ENCODE measurements around the gene CTXN2. TPM values are rescaled to one million over a fixed set of nuclear protein-coding genes. Genes with fewer than 3 reads are reported as not detected.

The CTXN2 gene
- total RNA-seq, 1 donor from 2014 or later = not detected

DNA sequence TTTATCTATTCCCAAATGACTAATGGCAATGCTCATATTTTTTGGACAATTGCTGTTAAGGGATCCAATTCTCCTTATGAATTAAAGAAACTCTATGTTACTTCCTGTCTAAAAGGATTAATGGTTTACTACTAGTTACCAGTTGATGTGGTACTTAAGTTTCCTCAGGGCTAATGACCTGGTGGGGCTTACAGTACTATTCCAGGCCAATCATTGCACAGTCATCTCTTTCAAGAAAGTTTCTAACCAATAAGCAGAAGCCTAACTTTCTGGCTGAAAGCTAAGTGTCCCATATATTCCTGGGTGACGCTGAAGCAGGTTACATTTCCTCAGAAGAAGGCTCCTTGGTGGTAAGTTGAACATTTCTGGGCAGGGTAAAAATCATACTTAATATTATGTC, 14.5 kb downstream of the CTXN2 start, which contains the start of gene SLC12A1:
SLC12A1 (plus strand) TSS at position 322 of the 400 bp plus-strand sequence. CDS start 1,418 bp downstream, outside the sequence.
- no peak for DNase-seq (ENCODE audit: low spot score)
- intact Hi-C loops (cut with DNase I) = no loop called here

DNA sequence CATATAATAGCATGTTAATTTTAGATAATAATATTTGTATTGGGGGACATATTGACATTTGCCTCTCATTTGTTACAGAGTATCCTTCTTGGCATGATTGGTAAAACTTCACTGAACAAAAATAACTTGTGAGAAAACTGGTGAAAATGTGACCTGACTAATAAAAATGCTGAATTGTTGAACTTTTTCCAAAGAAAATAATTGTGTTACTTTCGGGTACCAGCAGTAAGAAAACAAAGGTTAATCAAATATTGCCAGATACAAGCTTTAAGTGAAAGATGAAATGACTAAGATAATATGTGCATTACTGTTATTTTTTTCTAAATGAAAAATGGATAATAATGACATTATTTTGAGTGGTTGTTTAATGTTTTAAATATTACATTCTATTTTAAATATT, 29.8 kb downstream of the CTXN2 start:
- intact Hi-C loops (cut with DNase I) = no loop called here
- DNase-seq (ENCODE audit: low spot score) = no peak

DNA sequence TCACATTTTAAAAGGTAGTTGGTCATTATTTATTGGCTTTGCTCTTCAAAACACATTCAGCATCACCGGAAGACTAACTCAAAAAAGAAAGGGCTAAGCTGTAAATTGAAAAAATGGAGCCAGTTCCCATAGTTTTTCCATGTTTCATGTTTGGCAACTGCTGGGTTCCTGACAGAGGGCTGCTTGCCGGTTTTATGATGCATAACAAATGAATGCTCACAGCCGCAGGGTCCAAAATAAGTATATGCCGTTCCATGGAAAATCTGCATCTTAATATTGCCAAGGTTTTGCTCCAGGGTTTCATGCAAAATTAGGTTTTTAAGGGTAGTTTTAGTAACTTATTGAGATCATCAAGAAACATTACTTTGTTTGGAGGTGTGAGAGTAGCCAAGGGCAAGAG, 30.4 kb downstream of the CTXN2 start:
- intact Hi-C loops (cut with DNase I) = no loop called here
- DNase-seq (ENCODE audit: low spot score) = no peak

GRCh38 chr15:48222627-48223026, 31.2 kb downstream of the CTXN2 start:
- intact Hi-C loops (cut with DNase I) = no loop called here
- DNase-seq (ENCODE audit: low spot score) = no peak

- intact Hi-C loops (cut with DNase I) = no loop called here
- no peak for DNase-seq (ENCODE audit: low spot score)
Measured at GRCh38 chr15:48225771-48226170, 34.3 kb downstream of the CTXN2 start.

- no peak for DNase-seq (ENCODE audit: low spot score)
- intact Hi-C loops (cut with DNase I) = no loop called here
Measured at GRCh38 chr15:48230498-48230897, 39.0 kb downstream of the CTXN2 start.

DNA sequence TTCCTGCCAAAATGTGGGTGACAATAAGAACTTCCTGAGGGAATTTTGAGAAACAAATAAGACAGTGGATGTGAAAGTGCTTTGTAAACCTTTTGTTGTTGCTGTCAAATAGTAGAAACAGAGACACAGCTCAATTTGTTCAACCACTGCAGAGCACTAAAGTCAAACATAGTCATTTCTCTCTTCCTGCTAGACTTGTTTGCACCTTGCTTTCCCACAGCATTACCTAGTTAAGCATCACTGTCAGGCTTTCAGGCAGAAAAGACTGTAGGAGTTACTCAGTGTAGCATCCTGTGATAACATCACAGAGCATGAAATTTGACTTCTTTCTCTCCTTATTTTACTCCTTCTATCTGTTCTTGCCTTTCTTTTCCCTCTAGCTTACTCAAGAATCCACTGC, 41.8 kb downstream of the CTXN2 start:
- no peak for DNase-seq (ENCODE audit: low spot score)
- intact Hi-C loops (cut with DNase I) = no loop called here

GRCh38 chr15:48239334-48239733, 47.9 kb downstream of the CTXN2 start:
- intact Hi-C loops (cut with DNase I) = no loop called here
- no peak for DNase-seq (ENCODE audit: low spot score)

GRCh38 chr15:48242015-48242414, 50.5 kb downstream of the CTXN2 start:
- DNase-seq (ENCODE audit: low spot score) = no peak
- intact Hi-C loops (cut with DNase I) = no loop called here

GRCh38 chr15:48242535-48242934, 51.1 kb downstream of the CTXN2 start:
- DNase-seq (ENCODE audit: low spot score) = no peak
- intact Hi-C loops (cut with DNase I) = no loop called here

DNA sequence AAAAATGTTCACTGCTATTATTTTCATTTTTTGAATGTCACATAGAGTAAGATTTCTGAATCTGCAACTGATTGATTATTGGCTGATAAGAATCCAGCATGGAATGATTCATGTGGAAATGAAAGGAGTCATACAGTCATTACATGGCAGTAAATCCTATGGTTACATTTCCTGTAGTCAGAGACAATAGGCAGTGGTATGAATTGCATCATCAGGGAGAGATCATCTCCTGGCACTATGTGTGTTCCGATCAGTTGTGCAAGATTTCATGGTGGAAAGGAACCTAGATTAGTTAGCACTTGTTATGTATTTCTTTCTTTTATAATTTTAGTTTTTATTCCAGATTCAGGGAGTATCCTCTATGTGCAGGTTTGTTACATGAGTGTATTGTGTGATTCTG, 53.5 kb downstream of the CTXN2 start:
- intact Hi-C loops (cut with DNase I) = no loop called here

DNA sequence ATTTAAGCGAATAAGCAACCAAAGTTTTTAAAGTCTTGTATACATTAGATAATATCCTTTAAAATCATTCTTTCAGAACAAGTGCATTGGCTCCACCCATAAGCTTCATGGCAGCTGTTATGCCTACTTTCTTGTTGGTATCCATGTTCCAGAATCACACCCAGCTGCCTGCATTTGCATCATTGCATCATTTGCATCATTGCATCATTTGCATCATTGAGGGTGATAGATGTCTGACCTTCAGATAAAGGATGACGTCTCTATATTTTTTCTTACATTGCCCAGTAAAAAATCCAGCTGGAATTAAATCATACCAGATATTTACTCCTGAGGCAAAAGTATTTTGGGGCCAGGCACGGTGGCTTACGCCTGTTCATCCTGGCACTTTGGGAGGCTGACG, 56.9 kb downstream of the CTXN2 start:
- no peak for DNase-seq (ENCODE audit: low spot score)
- intact Hi-C loops (cut with DNase I) = no loop called here

More for the DNA sequence above, 53.5 kb downstream of the CTXN2 start:
- DNase-seq (ENCODE audit: low spot score) = no peak

DNA sequence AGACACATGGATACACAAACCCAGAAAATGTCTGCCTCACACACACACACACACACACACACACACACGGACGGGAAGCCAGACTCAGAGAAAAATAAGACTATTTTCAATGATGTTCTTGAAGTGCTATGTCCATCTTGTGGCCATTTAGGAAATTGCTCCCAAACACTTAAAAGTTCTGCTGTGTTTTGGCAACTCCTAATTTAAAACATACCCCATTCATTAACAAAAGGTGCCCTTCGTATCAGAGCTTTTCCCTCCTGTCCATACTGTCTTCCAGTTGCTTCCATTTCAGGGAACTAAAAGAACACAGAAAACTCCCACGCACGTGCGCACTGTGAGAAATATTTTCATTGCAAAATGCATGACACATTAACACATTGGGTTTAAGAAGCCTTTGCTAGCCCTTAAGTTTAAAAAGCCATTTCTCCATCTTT, 59.2 kb downstream of the CTXN2 start:
- intact Hi-C loops (cut with DNase I) = loop anchor here (5.0 kb wide), 1 partner anchor 138 kb away; no protein-coding TSS in a partner anchor

GRCh38 chr15:48253172-48253571, 61.7 kb downstream of the CTXN2 start:
- intact Hi-C loops (cut with DNase I) = loop anchor here (5.0 kb wide), 1 partner anchor 141 kb away; no protein-coding TSS in a partner anchor
- DNase-seq (ENCODE audit: low spot score) = no peak

More for the DNA sequence above, 59.2 kb downstream of the CTXN2 start:
- DNase-seq (ENCODE audit: low spot score) = no peak

Other genes with a start within 250 kb of the CTXN2 start
- not detected for gene SLC24A5, start 70.7 kb upstream of the CTXN2 start, total RNA-seq
- gene MYEF2, start 13.4 kb upstream of the CTXN2 start, total RNA-seq = 25.5 TPM
- gene SLC12A1, start 14.6 kb downstream of the CTXN2 start, total RNA-seq = not detected
- gene DUT, start 139.8 kb downstream of the CTXN2 start, total RNA-seq = 66.9 TPM

Measured in cardiac septum (tissue), 1 donor.